Psoas muscle (tissue), 8 donors: ENCODE data around the gene ADCY5. TPM values are rescaled to one million over a fixed set of nuclear protein-coding genes. Genes with fewer than 3 reads are reported as not detected.

ENCODE experiments used
- ATAC-seq, 4 donors: fragments of 200-7000 bp; cut with Tn5 transposase; one replicate each; pipeline ENCODE4 v1.9.1; 2020; ENCODE audit warnings: moderate library complexity in 3 of 4, mild to moderate bottlenecking in 2 of 4
- DNase-seq, 2 donors: peaks; one replicate each; pipeline ENCODE4 v3.0.0-alpha.2; 2020
- H3K27ac ChIP-seq: fragments of 200-600 bp; one replicate; pipeline ENCODE4 v1.8.0; 2022
- H3K27me3 ChIP-seq, 3 donors: fragments of 200-600 bp in 1 of 3; one replicate each; pipeline versions ENCODE4 v1.6.1 to v1.8.0; 2013 to 2022; ENCODE audit warnings: low read length in 2 of 3, mild to moderate bottlenecking in 2 of 3, moderate library complexity in 1 of 3; ENCODE audit not compliant: insufficient read depth in 3 of 3
- H3K36me3 ChIP-seq, 2 donors: fragments of 200-600 bp in 1 of 2; one replicate each; pipeline versions ENCODE4 v1.6.1 to v1.8.0; 2013 to 2022; ENCODE audit warnings: low read depth in 1 of 2, mild to moderate bottlenecking in 1 of 2, moderate library complexity in 1 of 2; ENCODE audit not compliant: insufficient read depth in 1 of 2
- H3K4me1 ChIP-seq: fragments of 200-600 bp; one replicate; pipeline ENCODE4 v1.8.0; 2022
- H3K4me3 ChIP-seq: fragments of 200-600 bp; one replicate; pipeline ENCODE4 v1.8.0; 2022; ENCODE audit warnings: mild to moderate bottlenecking
- H3K9me3 ChIP-seq: fragments of 200-600 bp; one replicate; pipeline ENCODE4 v1.8.0; 2022
- CTCF ChIP-seq: fragments of 200-600 bp; IDR thresholded peaks from one replicate; pipeline ENCODE4 v1.8.0; 2022; ENCODE audit warnings: antibody characterized with exemption
- WGBS, 3 donors: extraction: QIAGEN DNeasy Blood & Tissue Kit; methylation state at CpG; one replicate each; pipeline versions ENCODE4 v1.1.6 to v1.1.7; 2013; 5-methylcytosine and 5-hydroxymethylcytosine counted together
- intact Hi-C, 2 donors: fragments of 100-400 bp; cut with DNase I; formaldehyde crosslinking; loops; one replicate each; pipeline versions ENCODE4 v1.11.0 to v1.14.2; 2022
- polyA plus RNA-seq, 3 donors: library from polyadenylated mRNA; stranded (reverse); fragments of 200-250 nt; gene quantifications; one replicate each; pipeline ENCODE4 v1.2.3, GENCODE V29; 2013
- total RNA-seq, 4 donors: library from RNA; stranded (reverse); fragmentation: NEBNext Ultra II Directional in 2 of 4; extraction: Animal tissue kit (Norgen Biotek cat#: 25700) in 2 of 4; gene quantifications; one replicate each; pipeline versions ENCODE4 v1.2.1 to v1.2.4, GENCODE V29; 2021 to 2023
- donor health status: healthy with polysubstance abuse.
- donor health status: DM: no; HTN: no; CAD: no; lungs with moderate emphysema.
- donor health status: Bipolar disorder and iron deficiency.
- donor health status: healthy.
- donor health status: DM: yes; HTN: yes; CAD: no.
- donor health status: DM: no; HTN: no; CAD: no.
- donor health status: DM: no; HTN: no; CAD: no.
- donor health status: DM: yes; HTN: yes; CAD: no.

Gene ADCY5
- total and polyA plus RNA-seq, 7 donors, result 1.0 to 4.4 (median 1.6) TPM

DNA sequence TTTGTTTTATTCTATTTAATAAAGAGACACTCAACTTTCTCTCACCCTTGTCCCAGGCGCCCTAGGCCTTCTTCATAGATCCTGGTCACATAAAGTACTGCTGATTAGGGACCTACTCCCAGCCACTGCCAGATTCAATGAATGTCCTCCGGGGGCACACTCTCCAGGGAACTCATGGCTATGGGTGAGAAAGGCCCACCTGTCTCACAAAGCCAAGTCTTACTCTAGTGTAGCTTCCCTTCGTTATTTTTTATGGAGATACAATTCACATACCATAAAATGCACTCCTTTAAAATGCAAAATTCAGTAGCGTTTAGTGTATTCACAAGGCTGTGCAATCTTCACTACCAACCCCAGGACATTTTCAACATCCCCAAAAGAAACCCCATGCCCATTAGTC is 87.8 kb downstream of the ADCY5 start:
- ATAC-seq (no peak), DNase-seq (no peak)
- H3K9me3 ChIP-seq, result no peaks in the 10 kb centered on the region
- no peak for TF ChIP-seq CTCF
- H3K27me3 ChIP-seq, result peaks cover 0 to 7% (median 0%) of the 10 kb centered on the region in 3 donors
- no peaks in the 10 kb centered on the region for H3K36me3 ChIP-seq
- no peaks in the 10 kb centered on the region for H3K4me1 ChIP-seq
- H3K27ac ChIP-seq, result no peak overlapping the region
- intact Hi-C loops, result no loop called here
- WGBS, 3 donors, result 53 to 61% (median 54%) methylated on average over 4 of the region's 4 CpGs
- H3K4me3 ChIP-seq, result no peak overlapping the region

DNA sequence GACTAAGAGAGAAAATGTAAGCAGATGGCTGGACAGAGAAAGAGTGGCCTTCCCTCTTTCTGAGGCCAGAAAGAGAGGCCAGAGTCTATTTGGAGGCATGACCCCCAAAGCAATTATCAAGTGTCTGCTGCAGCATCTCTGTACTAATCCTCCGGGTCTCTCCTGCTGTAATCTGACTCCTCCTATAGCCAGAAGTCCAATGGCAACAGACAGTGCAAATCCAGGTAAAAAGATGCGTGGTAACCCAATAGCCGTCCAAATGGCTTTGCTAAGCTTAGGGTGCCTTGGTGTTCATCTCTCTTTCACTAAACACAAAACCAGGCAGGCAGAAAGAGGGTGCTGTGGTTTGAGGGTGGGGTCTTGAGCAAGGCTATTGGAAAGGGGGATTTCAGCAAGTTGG is 91.6 kb downstream of the ADCY5 start:
- Histone ChIP-seq H3K36me3 (no peaks in the 10 kb centered on the region), H3K27ac (no peak overlapping the region), H3K9me3 (no peaks in the 10 kb centered on the region), H3K27me3 (peaks cover 0 to 3% (median 2%) of the 10 kb centered on the region in 3 donors), H3K4me3 (no peak overlapping the region), H3K4me1 (no peaks in the 10 kb centered on the region)
- DNase-seq (no peak), ATAC-seq (no peak)
- no peak for TF ChIP-seq CTCF
- 50 to 57% (median 54%) methylated on average over 3 of the region's 3 CpGs for WGBS, 3 donors
- intact Hi-C loops, result no loop called here

GRCh38 chr3:123353850-123354233 is 95.0 kb downstream of the ADCY5 start:
- WGBS, 3 donors, result 71 to 79% (median 72%) methylated on average over 3 of the region's 3 CpGs
- no peak for ATAC-seq

GRCh38 chr3:123353227-123353849 is 95.6 kb downstream of the ADCY5 start:
- intact Hi-C loops, result no loop called here
- ATAC-seq, result no peak
- Histone ChIP-seq H3K9me3 (no peaks in the 10 kb centered on the region), H3K4me1 (no peaks in the 10 kb centered on the region), H3K4me3 (no peak overlapping the region), H3K27me3 (peaks cover 0 to 28% (median 2%) of the 10 kb centered on the region in 3 donors), H3K36me3 (no peaks in the 10 kb centered on the region), H3K27ac (no peak overlapping the region)
- WGBS, 3 donors, result 63 to 70% (median 67%) methylated on average over 10 of the region's 10 CpGs
- no peak for DNase-seq
- TF ChIP-seq CTCF, result no peak

More at GRCh38 chr3:123353850-123354233, 95.0 kb downstream of the ADCY5 start:
- Histone ChIP-seq H3K9me3 (no peaks in the 10 kb centered on the region), H3K27me3 (peaks cover 0 to 23% (median 2%) of the 10 kb centered on the region in 3 donors), H3K36me3 (no peaks in the 10 kb centered on the region), H3K4me1 (no peaks in the 10 kb centered on the region), H3K27ac (no peak overlapping the region), H3K4me3 (no peak overlapping the region)
- intact Hi-C loops, result no loop called here
- no peak for DNase-seq
- TF ChIP-seq CTCF, result no peak

GRCh38 chr3:123352134-123352554 is 96.7 kb downstream of the ADCY5 start:
- no peak for DNase-seq
- H3K36me3 ChIP-seq, result no peaks in the 10 kb centered on the region
- no peak for ATAC-seq
- no peaks in the 10 kb centered on the region for H3K9me3 ChIP-seq
- no peak for TF ChIP-seq CTCF
- H3K27ac ChIP-seq, result no peak overlapping the region
- 69 to 71% (median 69%) methylated on average over 15 of the region's 15 CpGs for WGBS, 3 donors
- no peaks in the 10 kb centered on the region for H3K4me1 ChIP-seq
- intact Hi-C loops, result no loop called here
- H3K4me3 ChIP-seq, result no peak overlapping the region
- H3K27me3 ChIP-seq, result peaks cover 0 to 28% (median 2%) of the 10 kb centered on the region in 3 donors
